ENCODE data around the gene SHISAL2A. TPM values are rescaled to one million over a fixed set of nuclear protein-coding genes. Genes with fewer than 3 reads are reported as not detected.

SHISAL2A gene
- total RNA-seq, 1 experiment from 2014 or later, result 0.17 TPM

DNA sequence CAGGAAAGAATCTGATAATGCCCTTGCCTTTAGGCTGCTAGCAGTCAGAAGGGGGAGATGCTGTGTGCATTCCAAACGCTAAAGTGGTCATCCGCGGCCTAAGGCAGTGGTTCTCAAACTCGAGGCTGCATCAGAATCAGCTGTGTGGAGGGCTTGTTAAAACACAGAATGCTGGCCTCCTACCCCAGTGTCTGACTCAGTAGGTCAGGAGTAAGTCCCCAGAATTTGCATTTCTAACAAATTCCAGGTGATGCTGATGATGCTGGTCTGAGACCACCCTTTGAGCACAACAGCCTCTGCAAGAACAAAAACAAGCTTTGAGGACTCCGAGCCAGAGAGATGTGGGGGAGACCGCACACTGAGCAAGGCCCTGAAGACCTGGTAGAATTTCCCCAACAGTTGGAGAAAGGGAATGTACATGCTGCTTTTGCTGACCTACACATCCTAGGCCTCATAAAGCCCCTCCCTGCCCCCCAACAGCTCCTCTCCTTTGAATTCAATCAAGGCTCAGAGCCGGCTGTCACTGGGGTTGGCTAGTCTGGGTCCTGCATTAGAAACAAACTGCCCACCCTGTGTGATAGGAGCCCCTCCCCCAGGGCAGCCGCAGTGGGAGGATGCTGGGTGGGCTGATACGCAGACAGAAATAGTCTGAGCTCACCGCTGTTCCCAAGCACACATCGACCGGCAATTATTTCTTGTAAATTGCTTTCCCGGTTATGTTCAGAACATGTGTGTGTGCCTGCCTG, 27.1 kb downstream of the SHISAL2A start:
- no peak for DNase-seq (ENCODE audit: low read depth)

DNA sequence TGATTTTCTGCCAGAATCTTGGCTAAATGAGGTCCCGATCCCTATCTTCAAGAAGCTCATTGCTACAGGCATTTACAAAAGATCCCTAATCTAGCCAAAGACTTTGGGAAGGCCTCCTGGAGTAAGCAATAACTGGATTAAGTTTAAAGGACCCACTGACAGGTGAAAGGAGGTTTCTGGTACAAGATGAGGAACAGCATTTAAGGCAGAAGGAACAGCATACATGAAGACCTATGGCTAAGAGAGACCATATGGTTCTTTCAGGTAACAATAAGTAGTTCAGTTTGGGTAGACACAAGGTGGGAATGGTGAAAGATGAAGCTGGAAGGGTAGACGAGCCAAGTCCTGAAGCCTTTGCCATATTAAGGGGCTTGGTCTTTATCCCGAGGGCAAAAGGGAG, 27.8 kb downstream of the SHISAL2A start:
- DNase-seq (ENCODE audit: low read depth), result no peak

DNA sequence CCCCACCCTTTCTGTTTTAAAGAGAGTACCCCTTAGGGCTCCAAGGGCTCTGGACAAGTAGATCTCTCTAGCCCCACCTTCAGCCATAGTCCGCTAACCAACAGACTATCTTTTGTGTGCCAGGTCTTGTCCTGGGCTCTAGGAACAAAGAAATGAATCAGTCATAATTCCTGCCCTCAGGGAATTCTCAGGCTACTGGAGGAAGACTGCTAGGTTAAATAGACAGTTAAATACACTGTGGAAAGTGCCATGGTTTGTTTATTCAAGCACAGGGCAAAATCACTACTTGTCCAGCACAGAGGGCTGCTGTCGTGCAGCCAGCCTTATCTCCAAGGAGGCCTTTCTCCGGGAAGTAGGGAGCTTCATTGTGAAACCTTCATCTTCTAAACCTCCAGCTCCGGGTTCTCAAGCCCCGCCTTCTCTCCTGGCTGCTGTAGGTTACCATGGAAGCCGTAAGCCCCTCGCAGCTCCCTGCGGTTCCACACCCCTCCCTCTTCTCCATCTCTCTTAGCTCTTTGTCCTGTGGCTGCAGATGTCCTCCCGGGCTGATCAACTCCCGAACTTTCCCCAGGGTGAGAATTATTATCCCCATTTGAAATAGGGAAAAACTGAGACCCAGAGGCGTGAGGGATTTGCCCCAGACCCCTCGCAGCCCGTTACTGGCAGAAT, 29.8 kb downstream of the SHISAL2A start:
- DNase-seq (ENCODE audit: low read depth), result peak; percentile 75

DNA sequence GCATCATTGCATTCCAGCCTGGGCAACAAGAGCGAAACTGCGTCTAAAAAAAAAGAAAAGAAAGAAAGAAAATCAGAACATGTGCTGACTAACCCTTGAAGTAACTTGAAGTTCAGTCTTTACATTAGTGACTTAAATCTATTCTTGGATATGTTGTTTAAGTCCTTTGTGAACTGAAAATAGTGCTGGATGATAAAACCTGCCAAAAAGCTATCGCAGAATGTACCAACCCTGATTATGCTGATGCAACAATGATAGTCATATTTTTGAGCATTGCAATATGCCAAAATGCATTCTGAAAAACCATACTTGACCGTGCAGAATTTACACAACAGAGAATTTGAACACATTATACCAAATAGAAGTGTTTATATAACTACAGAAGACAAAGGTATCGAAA, 30.7 kb downstream of the SHISAL2A start:
- DNase-seq (ENCODE audit: low read depth), result no peak

DNA sequence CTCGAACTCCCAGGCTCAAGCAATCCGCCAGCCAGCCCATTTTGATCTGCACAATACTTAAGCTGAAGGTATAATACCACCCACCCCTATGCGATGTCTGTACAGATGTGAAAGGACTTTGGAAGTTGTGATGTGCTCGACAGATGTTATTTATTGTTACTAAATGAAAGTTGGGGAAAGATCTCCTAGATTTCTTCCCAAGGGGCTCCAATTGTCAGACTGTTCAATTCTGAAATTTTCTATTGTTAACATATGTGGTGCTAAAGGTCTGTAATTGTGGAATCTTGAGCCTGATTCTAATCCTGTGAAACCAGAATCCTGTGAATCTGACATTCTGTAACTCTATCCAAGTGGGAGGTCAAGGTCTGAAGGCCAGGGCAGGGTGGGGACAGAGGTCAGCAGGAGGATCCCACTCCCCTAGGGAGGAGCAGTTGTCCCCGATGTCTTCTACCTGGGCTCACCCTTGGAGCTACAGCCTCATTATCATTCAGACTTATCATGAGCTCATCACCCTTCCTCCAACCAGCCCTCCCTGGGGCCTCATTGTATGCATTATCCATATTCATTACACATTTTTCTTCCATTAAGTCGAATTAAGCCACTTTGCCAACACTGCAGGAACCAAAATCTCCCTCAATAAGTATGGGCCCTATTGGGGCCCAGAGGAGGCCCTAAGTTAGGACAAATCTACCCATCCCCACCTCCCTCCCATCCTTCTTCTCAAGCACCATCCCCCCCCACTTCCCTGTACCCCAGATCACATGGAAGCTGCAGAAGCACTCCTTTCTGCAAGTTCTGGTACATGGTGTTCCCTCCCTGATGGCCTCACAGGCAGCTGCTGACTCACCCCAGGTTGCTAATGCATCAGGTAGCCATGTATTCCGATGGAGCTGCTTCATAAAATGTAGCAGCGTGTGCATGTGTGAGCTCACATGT, 32.3 kb downstream of the SHISAL2A start:
- no peak for DNase-seq (ENCODE audit: low read depth)

DNA sequence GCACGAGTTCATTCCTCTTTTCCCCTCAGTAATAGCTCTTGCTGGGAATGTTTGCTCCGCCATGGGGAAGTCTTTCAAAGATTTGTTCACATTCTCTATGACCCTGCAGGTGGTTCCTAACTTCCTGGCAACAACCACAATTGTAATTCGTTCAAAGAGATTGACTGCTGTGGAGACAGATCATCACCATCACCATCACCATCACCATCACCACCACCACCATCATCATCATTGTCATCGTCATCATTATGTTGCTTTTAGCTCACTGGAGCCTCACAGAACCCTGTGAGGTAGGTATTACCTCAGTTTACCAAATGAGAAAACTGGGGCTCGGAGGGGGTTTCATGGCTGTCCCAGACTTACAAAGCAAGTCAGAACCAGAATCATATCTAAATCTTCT, 34.3 kb downstream of the SHISAL2A start:
- no peak for DNase-seq (ENCODE audit: low read depth)

DNA sequence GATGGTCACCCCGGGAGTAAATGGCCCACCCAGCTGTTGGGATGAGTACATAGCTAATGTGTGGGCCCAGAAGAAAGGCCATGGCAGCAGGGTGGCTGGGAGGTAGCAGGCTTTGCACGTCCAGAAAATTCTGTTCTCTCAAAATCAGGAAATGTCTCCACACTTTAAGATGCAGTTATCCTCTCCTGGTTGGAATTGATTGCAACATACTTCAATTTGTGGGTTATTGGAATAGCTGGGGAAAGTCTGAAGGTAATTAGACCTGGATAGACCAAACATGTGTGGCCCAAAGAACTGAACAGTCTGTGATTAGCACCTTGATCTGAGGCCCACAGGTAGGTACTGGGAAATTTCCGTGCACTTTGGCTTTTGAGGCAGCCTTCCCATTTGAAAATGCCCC, 35.0 kb downstream of the SHISAL2A start:
- DNase-seq (ENCODE audit: low read depth), result no peak

DNA sequence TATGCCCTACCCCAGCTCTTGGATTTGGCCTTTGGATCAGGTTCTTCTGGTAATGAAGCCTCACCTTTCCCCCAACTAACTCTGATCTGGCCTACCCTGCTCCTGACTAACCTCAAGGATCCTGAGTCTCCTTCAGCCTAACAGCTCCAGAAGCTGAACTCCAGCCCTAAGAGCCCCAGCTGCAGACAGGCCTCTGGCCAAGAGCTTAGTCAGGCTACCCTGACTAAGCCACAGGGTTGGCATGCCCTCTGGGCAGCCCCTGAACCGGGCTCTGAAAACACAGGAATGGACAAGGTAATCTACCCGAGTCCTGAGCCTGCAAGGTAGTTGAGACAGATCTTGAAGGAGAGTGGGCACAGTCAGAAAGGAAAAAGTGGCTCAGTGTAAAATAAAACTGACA, 35.7 kb downstream of the SHISAL2A start:
- peak; percentile 36 for DNase-seq (ENCODE audit: low read depth)

DNA sequence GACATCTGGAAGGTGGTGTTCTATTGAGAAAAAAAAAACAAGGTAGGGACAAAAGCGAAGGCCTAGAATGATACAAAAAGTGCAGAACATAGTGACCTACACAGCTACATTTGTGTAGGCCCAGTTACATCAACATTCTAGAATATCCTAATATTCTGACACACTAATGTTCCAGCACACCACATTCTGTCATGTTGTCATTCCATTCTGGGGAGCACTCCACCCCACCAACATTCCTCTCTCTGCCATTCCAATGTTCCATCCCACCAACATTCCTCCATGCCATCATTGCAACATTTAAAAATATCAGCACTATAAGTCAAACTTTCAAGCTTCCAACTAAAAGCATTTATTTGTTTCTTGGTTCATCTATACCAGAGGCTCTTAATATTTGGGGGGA, 36.7 kb downstream of the SHISAL2A start:
- DNase-seq (ENCODE audit: low read depth), result no peak

DNA sequence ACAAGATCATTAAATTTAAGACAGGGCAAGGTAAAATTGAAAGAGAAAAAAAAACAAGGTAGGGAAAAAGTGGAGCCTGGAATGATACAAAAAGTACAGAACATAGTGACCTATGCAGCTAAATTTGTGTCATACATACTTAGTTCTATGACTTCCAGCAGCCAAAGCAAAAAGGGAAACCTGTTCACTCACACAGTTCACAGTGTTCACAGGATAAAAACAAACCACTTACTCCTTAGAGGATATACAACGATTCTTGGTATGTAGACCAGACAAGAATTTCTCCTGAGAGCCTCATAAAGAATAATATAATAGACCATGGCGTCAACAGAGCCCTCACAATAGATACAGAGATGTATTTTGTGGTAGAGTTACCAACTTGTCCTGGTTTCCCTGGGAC, 37.6 kb downstream of the SHISAL2A start:
- DNase-seq (ENCODE audit: low read depth), result no peak

DNA sequence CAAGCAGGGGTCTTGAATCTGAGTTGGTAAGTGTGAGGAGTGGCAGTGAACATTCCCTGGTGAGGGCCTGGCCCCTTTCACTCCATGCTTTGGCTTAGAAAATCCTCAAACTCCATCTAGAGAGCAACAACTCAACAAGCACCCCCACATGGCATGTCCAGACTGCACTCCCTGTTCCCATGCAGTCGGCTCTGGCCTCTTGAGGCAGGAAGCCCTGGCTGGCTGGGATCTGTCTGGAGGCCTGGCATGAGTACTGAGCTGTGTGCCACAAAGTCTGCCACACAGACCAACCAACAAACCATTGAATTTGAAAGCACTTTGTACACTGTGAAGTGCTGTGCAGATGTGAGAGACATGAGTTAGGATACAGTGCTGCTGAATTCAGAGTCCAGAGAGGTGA, 40.0 kb downstream of the SHISAL2A start:
- no peak for DNase-seq (ENCODE audit: low read depth)

DNA sequence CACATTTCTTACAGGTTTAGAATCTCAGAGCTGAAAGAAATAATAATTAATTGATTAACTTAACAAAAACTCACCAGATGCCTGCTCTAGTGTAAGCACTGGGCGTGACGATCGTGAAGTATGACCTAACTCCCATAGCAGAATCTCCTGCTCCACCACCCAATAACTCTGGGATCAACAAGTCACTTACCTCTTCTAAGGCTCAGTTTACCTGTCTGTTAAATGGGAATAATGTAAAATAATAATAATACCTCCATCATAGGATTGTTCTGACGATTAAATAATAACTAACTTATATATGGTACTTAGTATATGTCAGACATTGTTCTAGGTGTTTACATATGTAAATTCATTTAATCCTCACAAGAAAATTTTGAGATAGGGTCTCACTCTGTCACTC, 40.5 kb downstream of the SHISAL2A start:
- DNase-seq (ENCODE audit: low read depth), result no peak

DNA sequence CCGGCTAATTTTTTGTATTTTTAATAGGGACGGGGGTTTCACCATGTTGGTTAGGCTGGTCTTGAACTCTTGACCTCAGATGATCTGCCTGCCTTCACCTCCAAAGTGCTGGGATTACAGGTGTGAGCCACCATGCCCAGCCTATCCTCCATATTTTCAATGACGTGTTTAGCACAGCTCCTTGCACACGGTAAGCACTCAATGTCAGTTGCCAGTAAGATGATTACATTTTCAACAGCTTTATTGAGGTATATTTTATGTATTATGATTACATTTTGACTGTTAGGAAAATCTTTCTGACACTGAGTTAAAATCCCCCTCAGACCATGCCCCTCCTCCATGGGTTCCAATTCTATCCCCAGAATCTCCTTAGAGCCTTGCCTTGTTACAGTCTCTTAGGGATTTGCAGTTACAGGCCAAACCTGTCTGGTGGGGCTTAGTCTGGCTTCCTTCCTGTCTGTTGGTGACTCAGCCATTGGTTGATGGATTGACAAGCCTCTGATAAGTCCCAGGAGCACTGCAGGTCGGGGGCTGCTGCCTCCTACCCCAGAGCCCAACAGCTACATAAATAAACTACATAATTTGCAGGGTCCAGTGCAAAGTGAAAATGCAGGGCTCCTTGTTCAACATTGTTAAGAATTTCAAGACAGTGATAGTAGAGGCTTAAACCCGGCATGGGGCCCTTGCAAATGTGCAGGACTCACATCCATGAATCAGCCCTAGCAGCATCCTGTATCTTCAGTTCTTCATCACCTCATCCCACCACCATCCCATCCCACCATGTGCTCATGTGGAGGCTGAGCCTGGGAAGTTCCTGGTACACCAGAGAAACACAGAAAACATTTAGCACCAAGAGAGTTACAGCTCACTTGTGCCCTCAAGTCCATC, 41.8 kb downstream of the SHISAL2A start:
- peak; percentile 67 for DNase-seq (ENCODE audit: low read depth)

DNA sequence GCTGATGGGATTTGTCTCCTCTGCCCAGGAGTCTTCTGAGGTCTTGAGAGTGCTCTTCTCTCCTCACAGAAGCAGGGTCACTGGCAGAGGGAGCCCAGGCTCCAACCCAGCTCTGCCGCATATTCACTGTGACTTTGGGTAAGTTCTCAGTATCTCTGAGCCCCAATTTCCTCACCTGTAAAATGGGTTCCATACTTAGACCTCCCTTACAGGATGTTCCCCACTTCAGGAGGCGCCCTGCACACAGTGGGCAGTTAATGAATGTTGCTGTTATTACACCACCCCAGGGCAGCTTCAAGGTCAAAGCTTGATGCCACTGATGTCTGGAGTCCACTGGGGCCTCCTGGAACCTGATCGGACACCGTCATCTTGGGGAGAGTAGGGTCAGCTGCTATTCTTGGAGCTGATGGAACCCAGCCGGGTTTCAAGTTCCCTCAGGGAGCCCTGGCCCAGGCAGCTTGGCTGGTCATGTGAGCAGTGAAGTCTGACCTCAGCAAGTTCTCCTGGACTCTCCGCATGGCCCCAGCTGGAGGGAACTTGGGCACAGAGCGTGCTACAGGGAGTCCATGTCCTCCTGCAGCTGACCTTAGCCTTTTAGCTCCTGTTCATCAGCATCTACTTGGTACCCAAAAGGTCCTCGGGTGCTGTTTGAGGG, 43.4 kb downstream of the SHISAL2A start:
- no peak for DNase-seq (ENCODE audit: low read depth)

DNA sequence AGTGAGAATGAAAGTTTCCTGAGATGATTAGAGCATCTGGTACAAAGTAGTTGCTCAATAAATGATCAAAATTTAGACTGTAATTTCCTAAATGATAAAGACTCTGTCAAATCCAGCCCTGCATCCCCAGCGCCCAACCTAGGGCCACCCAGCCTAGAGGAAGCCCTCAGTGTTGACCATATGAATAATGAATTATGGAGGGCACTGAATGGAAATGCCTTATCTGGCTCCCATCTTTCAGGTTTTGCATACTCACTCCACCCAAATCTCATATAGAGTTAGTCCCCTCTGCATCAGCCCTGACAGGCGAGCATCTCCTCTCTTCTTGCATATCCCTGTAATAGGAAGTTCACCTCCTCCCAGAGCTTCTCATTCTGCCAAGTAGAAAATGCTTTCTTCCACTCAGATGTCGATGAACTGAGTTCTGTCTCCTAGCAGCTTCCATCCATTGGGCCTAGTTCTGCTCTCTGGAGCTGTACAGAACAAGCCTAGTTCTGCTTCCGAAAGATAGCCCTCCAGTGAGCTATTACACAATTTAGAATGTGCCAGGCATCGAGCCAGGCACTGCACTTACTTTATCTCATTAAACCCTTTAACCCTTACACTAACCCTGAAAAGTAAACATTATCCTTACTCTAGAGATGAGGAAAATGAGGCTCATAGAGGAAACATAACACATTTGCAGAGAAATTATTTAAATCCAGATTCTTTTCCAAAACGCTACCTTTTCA, 44.3 kb downstream of the SHISAL2A start:
- DNase-seq (ENCODE audit: low read depth), result no peak

DNA sequence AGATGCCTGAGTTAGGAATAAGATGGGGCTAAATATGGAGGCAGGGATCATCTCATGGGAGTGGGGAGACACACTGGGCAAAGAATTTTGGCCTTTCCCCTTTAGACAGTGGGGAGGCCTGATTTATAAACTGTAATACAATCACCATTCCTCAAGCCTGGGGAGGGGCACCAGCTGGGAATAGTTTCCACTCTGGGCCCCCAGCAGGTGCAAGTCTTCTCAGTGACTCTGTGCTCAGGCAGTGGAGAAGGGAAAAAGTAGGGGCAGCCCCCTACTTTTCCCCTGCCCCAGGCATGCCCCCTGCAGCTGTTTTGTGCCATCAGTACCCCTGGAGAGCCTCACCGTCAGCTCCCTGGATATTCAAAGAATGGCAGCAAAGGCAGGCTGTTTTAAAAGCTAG, 46.1 kb downstream of the SHISAL2A start:
- no peak for DNase-seq (ENCODE audit: low read depth)

DNA sequence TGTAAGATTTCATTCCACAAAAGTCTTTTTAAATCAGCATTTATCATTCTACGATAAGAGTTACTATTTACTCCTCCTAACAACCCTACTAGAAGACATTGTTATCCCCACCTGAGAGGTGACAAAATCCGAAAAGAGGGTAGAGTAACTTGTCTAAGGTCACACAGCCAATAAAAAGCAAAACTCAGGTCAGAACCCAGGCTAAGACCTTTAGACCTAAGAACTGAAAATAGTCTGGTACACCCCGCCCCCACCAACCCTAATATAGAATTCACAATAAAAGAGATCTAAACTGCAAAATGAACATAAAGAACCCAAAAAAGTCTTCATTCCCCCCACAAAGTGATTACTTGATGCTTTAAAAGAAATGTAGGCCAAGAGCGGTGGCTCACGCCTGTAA, 46.5 kb downstream of the SHISAL2A start:
- no peak for DNase-seq (ENCODE audit: low read depth)

DNA sequence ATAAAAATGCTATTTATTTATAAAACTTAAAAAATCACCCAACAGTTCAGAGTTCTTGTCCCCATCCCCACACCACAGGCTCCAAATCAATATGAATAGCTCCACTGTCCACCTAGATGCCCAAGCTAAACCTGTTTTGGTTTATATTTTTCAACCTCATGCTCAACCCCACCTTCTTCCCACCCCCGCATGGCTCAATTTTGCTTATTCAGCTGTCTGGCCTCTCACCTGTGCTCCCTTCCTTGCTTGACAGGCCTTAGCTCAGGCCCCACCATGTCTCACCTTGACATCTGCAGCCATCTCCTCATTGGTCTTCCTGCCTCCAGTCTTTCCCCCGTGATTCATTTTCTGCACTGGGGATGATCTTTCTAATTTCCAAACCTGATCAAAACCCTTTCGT, 47.4 kb downstream of the SHISAL2A start:
- no peak for DNase-seq (ENCODE audit: low read depth)

DNA sequence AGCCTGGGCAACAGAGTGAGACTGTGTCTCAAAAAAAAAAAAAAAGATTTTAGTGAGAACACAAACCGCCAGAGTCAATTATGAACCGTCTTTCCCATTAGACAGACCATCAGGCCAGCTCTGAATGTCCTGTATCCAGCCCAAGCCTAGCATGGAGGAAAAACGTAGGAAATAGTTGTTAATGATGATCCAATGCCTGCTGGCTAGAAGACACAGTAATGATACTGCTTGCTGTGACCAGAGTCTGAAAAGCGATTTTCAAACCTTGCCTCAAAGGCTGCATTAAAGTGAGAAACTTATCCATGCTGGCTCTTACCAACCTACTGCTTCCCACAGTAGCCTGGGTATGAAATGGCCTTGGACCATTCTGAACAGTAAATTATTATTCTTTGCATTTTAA, 48.2 kb downstream of the SHISAL2A start:
- no peak for DNase-seq (ENCODE audit: low read depth)

DNA sequence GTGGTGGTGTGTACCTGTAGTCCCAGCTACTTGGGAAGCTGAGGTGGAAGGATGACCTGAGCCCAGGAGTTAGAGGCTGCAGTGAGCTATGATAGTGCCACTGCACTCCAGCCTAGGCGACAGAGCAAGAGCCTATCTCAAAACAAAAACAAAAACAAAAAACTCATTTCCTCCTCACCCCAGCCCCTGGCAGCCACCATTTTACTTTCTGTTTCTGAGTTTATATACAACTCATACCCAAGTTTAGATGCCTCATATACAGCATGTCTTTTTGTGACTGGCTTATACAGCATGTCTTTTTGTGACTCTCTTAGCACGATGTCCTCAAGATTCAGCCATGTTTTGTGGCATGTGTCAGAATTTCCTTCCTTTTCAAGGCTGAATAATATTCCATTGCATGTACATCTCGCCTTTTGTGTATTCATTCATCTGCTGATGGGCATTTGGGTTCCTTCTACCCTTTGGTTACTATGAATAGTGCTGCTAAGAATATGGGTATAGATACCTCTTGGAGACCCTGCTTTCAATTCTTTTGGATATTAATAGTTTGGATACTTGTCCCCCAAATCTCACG, 50.5 kb downstream of the SHISAL2A start:
- no peak for DNase-seq (ENCODE audit: low read depth)
